ENCODE data around the gene TPRX1.
A peak's percentile ranks its signal among the peaks of the same experiment; 100 is the strongest.
"Not testable (repeated sequence)": the region's sequence is repeated elsewhere in the genome, so short reads cannot be mapped to it uniquely, and the experiment has no call there.

Gene TPRX1

GRCh38 chr19:47789811-47790210 is 14.5 kb downstream of the TPRX1 start:
- not testable (repeated sequence) for DNase-seq; H3K27me3 ChIP-seq (replicated peaks; ENCODE audit: control insufficient read depth, insufficient read depth, low read length, poor library complexity, severe bottlenecking); H3K9me3 ChIP-seq (ENCODE audit: control insufficient read depth, low read length); H3K27ac ChIP-seq (ENCODE audit: insufficient read depth, low read length, poor library complexity, severe bottlenecking); H3K36me3 ChIP-seq (ENCODE audit: control insufficient read depth, insufficient read depth, low read length); H3K4me3 ChIP-seq (ENCODE audit: insufficient read depth, low read depth, low read length, poor library complexity, severe bottlenecking); H3K4me1 ChIP-seq (ENCODE audit: control insufficient read depth, insufficient read depth, low read length, poor library complexity, severe bottlenecking)

DNA sequence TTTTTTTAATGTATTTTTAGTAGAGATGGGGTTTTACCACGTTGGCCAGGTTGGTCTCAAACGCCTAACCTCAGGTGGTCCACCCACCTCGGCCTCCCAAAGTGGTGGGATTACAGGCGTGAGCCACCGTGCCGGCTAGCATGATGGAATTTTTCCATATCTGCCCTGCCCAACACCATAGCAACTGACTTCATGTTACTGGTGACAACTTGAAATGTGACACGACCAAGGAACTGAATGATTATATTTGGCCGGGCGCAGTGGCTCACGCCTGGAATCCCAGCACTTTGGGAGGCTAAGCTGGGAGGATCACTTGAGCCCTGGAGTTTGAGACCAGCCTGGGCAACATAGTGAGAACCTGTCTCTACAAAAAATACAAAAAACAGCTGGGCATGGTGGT is 17.0 kb downstream of the TPRX1 start:
- H3K27ac ChIP-seq (ENCODE audit: insufficient read depth, low read length, poor library complexity, severe bottlenecking); H3K27me3 ChIP-seq (replicated peaks; ENCODE audit: control insufficient read depth, insufficient read depth, low read length, poor library complexity, severe bottlenecking); H3K4me3 ChIP-seq (ENCODE audit: insufficient read depth, low read depth, low read length, poor library complexity, severe bottlenecking); H3K4me1 ChIP-seq (ENCODE audit: control insufficient read depth, insufficient read depth, low read length, poor library complexity, severe bottlenecking); DNase-seq; H3K9me3 ChIP-seq (ENCODE audit: control insufficient read depth, low read length): not testable (repeated sequence)
- H3K36me3 ChIP-seq (ENCODE audit: control insufficient read depth, insufficient read depth, low read length): peaks cover 14% of the 10 kb centered on the region

DNA sequence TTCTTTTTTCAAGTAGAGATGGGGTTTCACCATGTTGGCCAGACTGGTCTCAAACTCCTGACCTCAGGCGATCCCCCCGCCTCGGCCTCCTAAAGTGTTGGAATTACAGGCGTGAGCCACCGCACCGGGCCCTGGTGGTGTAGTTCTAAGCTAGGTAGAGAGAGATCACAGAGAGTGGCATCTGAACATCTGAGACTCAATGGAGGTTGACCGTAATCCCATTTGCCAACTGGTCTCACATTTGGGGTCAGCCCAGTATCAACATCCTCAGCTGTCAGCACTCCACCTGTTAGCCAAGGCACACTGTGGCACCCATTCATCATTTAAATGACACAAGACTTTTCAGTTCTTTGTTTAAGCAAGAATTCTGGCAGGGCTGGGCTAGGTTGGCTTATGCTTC is 17.8 kb downstream of the TPRX1 start:
- Histone ChIP-seq H3K27me3 (replicated peaks; ENCODE audit: control insufficient read depth, insufficient read depth, low read length, poor library complexity, severe bottlenecking) (no peaks in the 10 kb centered on the region), H3K27ac (ENCODE audit: insufficient read depth, low read length, poor library complexity, severe bottlenecking) (no peak overlapping the region), H3K36me3 (ENCODE audit: control insufficient read depth, insufficient read depth, low read length) (peaks cover 14% of the 10 kb centered on the region), H3K4me1 (ENCODE audit: control insufficient read depth, insufficient read depth, low read length, poor library complexity, severe bottlenecking) (peaks cover 5% of the 10 kb centered on the region), H3K9me3 (ENCODE audit: control insufficient read depth, low read length) (no peaks in the 10 kb centered on the region), H3K4me3 (ENCODE audit: insufficient read depth, low read depth, low read length, poor library complexity, severe bottlenecking) (no peak overlapping the region)
- DNase-seq: no peak

DNA sequence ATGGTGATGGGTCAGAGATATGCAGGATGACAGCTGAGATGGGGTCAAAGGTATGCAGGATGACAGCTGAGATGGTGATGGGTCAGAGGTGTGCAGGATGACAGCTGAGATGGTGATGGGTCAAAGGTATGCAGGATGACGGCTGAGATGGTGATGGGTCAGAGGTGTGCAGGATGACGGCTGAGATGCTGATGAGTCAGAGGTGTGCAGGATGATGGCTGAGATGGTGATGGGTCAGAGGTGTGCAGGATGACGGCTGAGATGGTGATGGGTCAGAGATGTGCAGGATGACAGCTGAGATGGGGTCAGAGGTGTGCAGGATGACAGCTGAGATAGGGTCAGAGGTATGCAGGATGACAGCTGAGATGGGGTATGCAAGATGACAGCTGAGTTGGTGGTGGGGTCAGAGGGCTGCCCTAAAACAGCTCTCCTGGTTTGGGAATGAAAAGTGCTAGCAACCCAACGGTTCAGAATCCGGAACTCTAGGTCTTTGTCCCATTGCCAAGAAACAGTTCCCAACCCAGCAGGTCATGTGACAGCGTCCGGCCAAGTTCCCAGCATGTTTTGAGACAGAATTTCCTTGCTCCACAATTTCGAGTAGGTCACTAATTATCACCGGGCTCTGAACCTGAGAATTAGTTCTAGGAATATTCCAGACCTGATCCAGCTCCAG is 22.6 kb downstream of the TPRX1 start:
- H3K27ac ChIP-seq (ENCODE audit: insufficient read depth, low read length, poor library complexity, severe bottlenecking): no peak overlapping the region
- DNase-seq: no peak
- peaks cover 9% of the 10 kb centered on the region for H3K4me1 ChIP-seq (ENCODE audit: control insufficient read depth, insufficient read depth, low read length, poor library complexity, severe bottlenecking)
- no peaks in the 10 kb centered on the region for H3K9me3 ChIP-seq (ENCODE audit: control insufficient read depth, low read length)
- H3K36me3 ChIP-seq (ENCODE audit: control insufficient read depth, insufficient read depth, low read length): peaks cover 22% of the 10 kb centered on the region
- H3K4me3 ChIP-seq (ENCODE audit: insufficient read depth, low read depth, low read length, poor library complexity, severe bottlenecking): no peak overlapping the region
- H3K27me3 ChIP-seq (replicated peaks; ENCODE audit: control insufficient read depth, insufficient read depth, low read length, poor library complexity, severe bottlenecking): no peaks in the 10 kb centered on the region

GRCh38 chr19:47780215-47780551 is 24.2 kb downstream of the TPRX1 start:
- Histone ChIP-seq H3K9me3 (ENCODE audit: control insufficient read depth, low read length) (no peaks in the 10 kb centered on the region), H3K27ac (ENCODE audit: insufficient read depth, low read length, poor library complexity, severe bottlenecking) (no peak overlapping the region), H3K36me3 (ENCODE audit: control insufficient read depth, insufficient read depth, low read length) (peaks cover 22% of the 10 kb centered on the region), H3K4me3 (ENCODE audit: insufficient read depth, low read depth, low read length, poor library complexity, severe bottlenecking) (no peak overlapping the region), H3K4me1 (ENCODE audit: control insufficient read depth, insufficient read depth, low read length, poor library complexity, severe bottlenecking) (peaks cover 9% of the 10 kb centered on the region), H3K27me3 (replicated peaks; ENCODE audit: control insufficient read depth, insufficient read depth, low read length, poor library complexity, severe bottlenecking) (no peaks in the 10 kb centered on the region)
- no peak for DNase-seq

- DNase-seq: no peak
- no peaks in the 10 kb centered on the region for H3K27me3 ChIP-seq (replicated peaks; ENCODE audit: control insufficient read depth, insufficient read depth, low read length, poor library complexity, severe bottlenecking)
- peak overlapping the region; percentile 91 for H3K4me3 ChIP-seq (ENCODE audit: insufficient read depth, low read depth, low read length, poor library complexity, severe bottlenecking)
- H3K27ac ChIP-seq (ENCODE audit: insufficient read depth, low read length, poor library complexity, severe bottlenecking): peak overlapping the region; percentile 90
- peaks cover 9% of the 10 kb centered on the region for H3K4me1 ChIP-seq (ENCODE audit: control insufficient read depth, insufficient read depth, low read length, poor library complexity, severe bottlenecking)
- H3K9me3 ChIP-seq (ENCODE audit: control insufficient read depth, low read length): no peaks in the 10 kb centered on the region
- peaks cover 21% of the 10 kb centered on the region for H3K36me3 ChIP-seq (ENCODE audit: control insufficient read depth, insufficient read depth, low read length)
These were observed 24.7 kb downstream of the TPRX1 start for GRCh38 chr19:47779524-47780214.

GRCh38 chr19:47778954-47779351 is 25.4 kb downstream of the TPRX1 start:
- DNase-seq: no peak

GRCh38 chr19:47778049-47778953 is 26.1 kb downstream of the TPRX1 start, which contains the start of gene SELENOW:
SELENOW (plus strand) TSS chr19:47778703; CDS start chr19:47778786, 83 bp downstream.
- peak within 1 kb of the TSS; percentile 90 for H3K27ac ChIP-seq (ENCODE audit: insufficient read depth, low read length, poor library complexity, severe bottlenecking)
- peak; percentile 53 to 63 (median 62) for DNase-seq
- H3K36me3 ChIP-seq (ENCODE audit: control insufficient read depth, insufficient read depth, low read length): peaks cover 8% of the 10 kb centered on the region
- H3K9me3 ChIP-seq (ENCODE audit: control insufficient read depth, low read length): no peaks in the 10 kb centered on the region
- H3K27me3 ChIP-seq (replicated peaks; ENCODE audit: control insufficient read depth, insufficient read depth, low read length, poor library complexity, severe bottlenecking): no peaks in the 10 kb centered on the region
- peak within 1 kb of the TSS; percentile 91 for H3K4me3 ChIP-seq (ENCODE audit: insufficient read depth, low read depth, low read length, poor library complexity, severe bottlenecking)
- peaks cover 9% of the 10 kb centered on the region for H3K4me1 ChIP-seq (ENCODE audit: control insufficient read depth, insufficient read depth, low read length, poor library complexity, severe bottlenecking)

More at GRCh38 chr19:47778954-47779351, 25.4 kb downstream of the TPRX1 start:
- Histone ChIP-seq H3K27me3 (replicated peaks; ENCODE audit: control insufficient read depth, insufficient read depth, low read length, poor library complexity, severe bottlenecking) (no peaks in the 10 kb centered on the region), H3K9me3 (ENCODE audit: control insufficient read depth, low read length) (no peaks in the 10 kb centered on the region), H3K4me1 (ENCODE audit: control insufficient read depth, insufficient read depth, low read length, poor library complexity, severe bottlenecking) (peaks cover 9% of the 10 kb centered on the region), H3K36me3 (ENCODE audit: control insufficient read depth, insufficient read depth, low read length) (peaks cover 14% of the 10 kb centered on the region), H3K27ac (ENCODE audit: insufficient read depth, low read length, poor library complexity, severe bottlenecking) (peak overlapping the region; percentile 90), H3K4me3 (ENCODE audit: insufficient read depth, low read depth, low read length, poor library complexity, severe bottlenecking) (peak overlapping the region; percentile 91)

- H3K4me1 ChIP-seq (ENCODE audit: control insufficient read depth, insufficient read depth, low read length, poor library complexity, severe bottlenecking); H3K27ac ChIP-seq (ENCODE audit: insufficient read depth, low read length, poor library complexity, severe bottlenecking); H3K27me3 ChIP-seq (replicated peaks; ENCODE audit: control insufficient read depth, insufficient read depth, low read length, poor library complexity, severe bottlenecking): not testable (repeated sequence)
These were observed 26.9 kb downstream of the TPRX1 start for GRCh38 chr19:47777245-47778048.

More at GRCh38 chr19:47777245-47778048, 26.9 kb downstream of the TPRX1 start:
- H3K4me3 ChIP-seq (ENCODE audit: insufficient read depth, low read depth, low read length, poor library complexity, severe bottlenecking): peak overlapping the region; percentile 91
- not testable (repeated sequence) for DNase-seq; H3K9me3 ChIP-seq (ENCODE audit: control insufficient read depth, low read length); H3K36me3 ChIP-seq (ENCODE audit: control insufficient read depth, insufficient read depth, low read length)

Measured in effector memory CD4-positive, alpha-beta T cell (primary cell).